HFF-Myc (cell line): ENCODE data around the gene XAB2.

Experiments used
- DNase-seq: peaks from one replicate; pipeline ENCODE4 v3.0.0-alpha.2; 2011; ENCODE audit warnings: low read depth; ENCODE audit errors: extremely low read depth
- H3K4me3 ChIP-seq: replicated peaks from 2 replicates; pipeline ENCODE4 v1.5.1; 2011; ENCODE audit warnings: low read depth, mild to moderate bottlenecking, control low read depth, low read length
- TF ChIP-seq, protein P1 (sequence below): IDR thresholded peaks from 2 replicates; pipeline ENCODE4 v1.5.1; 2012; ENCODE audit warnings: mild to moderate bottlenecking, low read depth, low read length, control low read depth; ENCODE audit errors: missing control alignments

The XAB2 gene

GRCh38 chr19:7603919-7604318, 25.4 kb downstream of the XAB2 start:
- no peak for DNase-seq
- TF ChIP-seq, protein P1, sequence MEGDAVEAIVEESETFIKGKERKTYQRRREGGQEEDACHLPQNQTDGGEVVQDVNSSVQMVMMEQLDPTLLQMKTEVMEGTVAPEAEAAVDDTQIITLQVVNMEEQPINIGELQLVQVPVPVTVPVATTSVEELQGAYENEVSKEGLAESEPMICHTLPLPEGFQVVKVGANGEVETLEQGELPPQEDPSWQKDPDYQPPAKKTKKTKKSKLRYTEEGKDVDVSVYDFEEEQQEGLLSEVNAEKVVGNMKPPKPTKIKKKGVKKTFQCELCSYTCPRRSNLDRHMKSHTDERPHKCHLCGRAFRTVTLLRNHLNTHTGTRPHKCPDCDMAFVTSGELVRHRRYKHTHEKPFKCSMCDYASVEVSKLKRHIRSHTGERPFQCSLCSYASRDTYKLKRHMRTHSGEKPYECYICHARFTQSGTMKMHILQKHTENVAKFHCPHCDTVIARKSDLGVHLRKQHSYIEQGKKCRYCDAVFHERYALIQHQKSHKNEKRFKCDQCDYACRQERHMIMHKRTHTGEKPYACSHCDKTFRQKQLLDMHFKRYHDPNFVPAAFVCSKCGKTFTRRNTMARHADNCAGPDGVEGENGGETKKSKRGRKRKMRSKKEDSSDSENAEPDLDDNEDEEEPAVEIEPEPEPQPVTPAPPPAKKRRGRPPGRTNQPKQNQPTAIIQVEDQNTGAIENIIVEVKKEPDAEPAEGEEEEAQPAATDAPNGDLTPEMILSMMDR = no peak
- no peak overlapping the region for H3K4me3 ChIP-seq

DNA sequence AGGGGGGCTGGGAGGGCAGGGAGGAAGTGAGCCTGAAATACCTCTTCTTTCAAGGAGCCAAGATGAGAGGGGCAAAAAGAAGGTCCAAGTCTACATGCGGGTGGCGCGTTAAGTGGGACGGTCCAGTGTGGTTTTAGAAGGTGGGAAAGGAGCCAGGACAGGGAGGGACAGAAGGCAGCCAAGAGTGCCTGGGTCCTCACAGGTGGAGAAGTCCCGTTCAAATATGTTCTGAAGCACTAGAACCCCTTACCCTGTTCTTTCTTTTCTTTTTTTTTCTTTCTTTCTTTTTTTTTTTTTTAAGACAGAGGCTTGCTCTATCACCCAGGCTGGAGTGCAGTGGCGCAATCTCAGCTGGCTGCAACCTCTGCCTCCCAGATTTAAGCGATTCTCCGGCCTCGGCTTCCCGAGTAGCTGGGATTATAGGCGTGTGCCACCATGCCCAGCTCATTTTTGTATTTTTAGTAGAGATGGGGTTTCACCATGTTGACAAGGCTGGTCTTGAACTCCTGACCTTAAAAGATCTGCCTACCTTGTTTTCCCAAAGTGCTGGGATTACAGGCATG, 26.3 kb downstream of the XAB2 start:
- TF ChIP-seq, protein P1 = no peak
- DNase-seq = no peak
- no peak overlapping the region for H3K4me3 ChIP-seq

DNA sequence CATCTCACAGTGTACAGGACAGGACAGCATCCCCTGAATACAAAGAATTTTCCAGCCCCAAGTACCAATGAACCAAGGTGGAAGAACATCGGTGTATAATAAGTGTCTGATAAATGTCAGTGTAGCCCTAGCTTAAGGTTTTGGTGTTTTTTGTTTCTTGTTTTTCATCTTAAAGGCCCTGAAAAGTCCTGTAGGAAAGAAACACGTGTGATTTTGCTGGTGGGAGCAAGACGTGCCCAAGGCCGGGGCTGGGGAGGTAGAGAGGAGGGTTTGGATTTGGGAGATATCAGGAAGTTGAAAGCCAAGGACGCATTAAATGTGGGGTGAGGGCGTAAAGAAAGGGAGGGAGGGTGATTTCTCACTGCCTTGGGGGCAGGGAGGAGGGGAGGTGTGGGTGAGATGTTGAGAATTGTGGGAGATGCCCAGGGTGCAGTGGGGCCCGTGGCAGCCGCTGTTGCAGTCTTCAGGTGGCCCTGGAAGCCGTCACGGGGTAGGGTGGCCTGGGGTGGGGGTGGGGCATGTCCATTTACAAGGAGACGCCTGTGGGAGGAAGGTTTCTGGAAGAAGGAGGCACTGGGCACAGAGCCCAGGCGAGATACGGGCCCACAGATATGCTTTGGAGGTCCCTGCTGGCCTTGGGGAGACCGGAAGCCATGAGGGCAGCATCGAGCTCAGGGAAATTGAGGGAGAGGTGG, 27.0 kb downstream of the XAB2 start:
- TF ChIP-seq, protein P1 = no peak
- DNase-seq = no peak
- no peak overlapping the region for H3K4me3 ChIP-seq

- TF ChIP-seq, protein P1 = no peak
- H3K4me3 ChIP-seq = no peak overlapping the region
- DNase-seq = no peak
These were observed 28.6 kb downstream of the XAB2 start for GRCh38 chr19:7600721-7601120.

DNA sequence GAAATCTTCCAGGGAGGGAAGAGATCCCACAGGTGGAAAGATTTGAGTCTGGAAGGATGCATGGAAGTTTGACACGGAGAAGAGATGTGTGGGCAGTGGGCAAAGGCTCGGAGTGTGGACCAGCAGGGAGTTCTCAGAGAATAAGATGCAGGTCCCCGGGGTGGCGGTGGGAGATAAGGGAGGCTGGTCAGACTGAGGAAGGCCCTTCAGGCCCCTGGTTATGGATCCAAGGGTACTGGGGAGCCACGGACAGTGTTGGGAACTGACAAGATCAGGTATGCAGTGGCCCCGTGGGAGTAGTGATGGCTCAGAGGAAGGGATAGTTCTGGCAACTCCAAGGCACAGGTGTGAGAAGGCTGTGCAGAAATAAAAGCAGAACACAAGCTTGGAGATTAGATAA, 31.2 kb downstream of the XAB2 start:
- DNase-seq = no peak
- no peak overlapping the region for H3K4me3 ChIP-seq
- TF ChIP-seq, protein P1 = no peak

DNA sequence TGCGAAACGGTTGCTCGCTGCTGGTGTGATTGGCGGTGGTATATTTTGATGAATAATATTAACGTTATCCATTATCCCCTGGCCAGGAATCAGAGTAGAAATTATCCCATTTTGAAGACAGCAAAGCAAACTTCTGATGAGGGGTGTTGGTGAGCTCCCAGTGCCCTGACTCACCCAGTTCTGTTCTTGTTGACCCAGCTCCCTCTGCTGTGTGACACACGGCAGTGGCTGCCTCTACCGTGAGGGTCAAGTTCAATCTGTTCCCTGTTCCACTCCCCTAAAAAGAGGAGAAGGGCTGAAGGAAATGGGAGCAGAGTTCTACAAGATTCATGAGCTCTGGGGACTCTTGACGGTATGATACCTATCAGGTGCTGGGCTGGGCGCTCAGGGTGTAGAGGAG, 31.7 kb downstream of the XAB2 start:
- H3K4me3 ChIP-seq = no peak overlapping the region
- no peak for DNase-seq
- TF ChIP-seq, protein P1 = no peak
